HS-5 (cell line): ENCODE measurements around the gene HYLS1.

Experiments
- DNase-seq: peaks from one replicate; pipeline ENCODE4 v3.0.0-alpha.2; 2012; ENCODE audit warnings: low read depth

HYLS1 gene

GRCh38 chr11:125934473-125934872 is 47.0 kb downstream of the HYLS1 start:
- no peak for DNase-seq

GRCh38 chr11:125935056-125935455 is 47.6 kb downstream of the HYLS1 start:
- DNase-seq = no peak

- DNase-seq = no peak
Observed at GRCh38 chr11:125935618-125936199, 48.2 kb downstream of the HYLS1 start.

- no peak for DNase-seq
Observed at GRCh38 chr11:125938418-125938817, 51.0 kb downstream of the HYLS1 start.

GRCh38 chr11:125939081-125939521 is 51.6 kb downstream of the HYLS1 start:
- no peak for DNase-seq

- DNase-seq = no peak
Observed at GRCh38 chr11:125940145-125940544, 52.7 kb downstream of the HYLS1 start.

GRCh38 chr11:125941267-125941618 is 53.8 kb downstream of the HYLS1 start:
- no peak for DNase-seq

- DNase-seq = no peak
Observed at GRCh38 chr11:125941619-125942611, 54.4 kb downstream of the HYLS1 start.

GRCh38 chr11:125942771-125943428 is 55.4 kb downstream of the HYLS1 start:
- DNase-seq = no peak

GRCh38 chr11:125943661-125944349 is 56.3 kb downstream of the HYLS1 start:
- DNase-seq = no peak

GRCh38 chr11:125944350-125945010 is 57.0 kb downstream of the HYLS1 start:
- no peak for DNase-seq

GRCh38 chr11:125945011-125945796 is 57.7 kb downstream of the HYLS1 start:
- no peak for DNase-seq

- DNase-seq = no peak
Observed at GRCh38 chr11:125945797-125946520, 58.5 kb downstream of the HYLS1 start, which contains the start of gene VSIG10L2. TSS of gene VSIG10L2 (plus strand) at chr11:125946044. CDS start at chr11:125946056, 12 bp downstream.

GRCh38 chr11:125946712-125947418 is 59.4 kb downstream of the HYLS1 start:
- no peak for DNase-seq

GRCh38 chr11:125947419-125948277 is 60.2 kb downstream of the HYLS1 start:
- no peak for DNase-seq

GRCh38 chr11:125948278-125949051 is 61.0 kb downstream of the HYLS1 start:
- no peak for DNase-seq
